HG02884 (cell line): ENCODE data around the gene TMEM9.

Experiments
- ATAC-seq: cut with Tn5 transposase; IDR thresholded peaks from one replicate; pipeline ENCODE4 v1.9.1; 2021; ENCODE audit warnings: mild to moderate bottlenecking, moderate library complexity; ENCODE audit not compliant: unreplicated experiment

The TMEM9 gene

GRCh38 chr1:201085902-201086735 lies 68.2 kb downstream of the TMEM9 start:
- ATAC-seq: no peak
